ENCODE measurements around the gene SMAP1. TPM values are rescaled to one million over a fixed set of nuclear protein-coding genes. Genes with fewer than 3 reads are reported as not detected.

SMAP1 gene
- total RNA-seq, 1 experiment from 2014 or later: 3.5 TPM

DNA sequence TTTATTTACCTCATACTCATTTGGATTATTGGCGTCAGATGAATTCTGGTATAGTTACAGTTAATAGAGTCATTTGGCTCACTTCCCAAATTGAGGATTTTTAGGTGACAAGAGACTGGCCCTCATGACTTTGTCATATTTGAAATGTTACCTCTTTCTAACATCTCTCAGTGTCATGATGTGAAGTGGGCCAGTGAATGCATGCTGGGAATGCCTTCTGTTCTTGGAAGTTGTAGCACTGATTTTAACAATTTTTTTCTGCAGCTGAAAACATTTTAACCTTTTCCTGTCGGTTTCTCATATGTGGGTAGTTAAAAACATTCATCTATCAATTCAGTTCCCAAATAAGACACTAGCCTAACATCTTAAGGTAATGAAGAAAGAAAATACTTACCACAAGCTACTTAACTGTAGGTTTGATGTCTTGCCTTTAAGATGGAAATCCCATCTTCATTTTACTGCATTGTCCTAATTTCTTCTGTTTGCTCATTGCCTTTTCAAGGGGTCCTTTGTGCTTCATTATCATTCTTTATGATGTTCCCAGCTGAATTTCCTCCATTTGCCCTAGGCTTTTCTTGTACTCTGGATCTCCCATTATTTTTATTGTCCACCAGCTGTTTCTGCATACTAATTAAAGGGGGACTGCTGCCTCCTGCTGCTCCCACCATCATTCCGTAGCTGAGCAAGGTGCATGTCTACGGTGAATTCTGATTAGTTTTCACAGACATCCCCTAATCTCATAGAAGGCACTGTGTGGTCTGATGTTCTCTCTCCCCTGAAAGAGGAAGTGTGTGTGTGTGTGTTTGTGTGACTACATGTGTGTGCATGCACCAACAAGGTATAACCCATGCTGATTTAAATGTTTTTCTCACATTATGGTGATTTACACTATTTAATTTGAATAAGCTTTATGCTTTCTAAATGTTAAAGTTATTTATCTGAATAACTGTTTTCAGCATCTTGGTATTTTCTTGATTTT, 179.7 kb downstream of the SMAP1 start:
- POLR2A ChIA-PET: no interaction called here
- TF ChIP-seq ZNF274 (IDR thresholded peaks at IDR 0.05; ENCODE audit: low read depth, low read length) (no peak), ELF1 (IDR thresholded peaks at IDR 0.05; ENCODE audit: borderline replicate concordance, low read depth) (no peak), SIN3A (IDR thresholded peaks at IDR 0.05; ENCODE audit: low read depth) (no peak), CBX3 (IDR thresholded peaks at IDR 0.05; ENCODE audit: low read depth) (no peak), ZFX (IDR thresholded peaks at IDR 0.05) (no peak), EZH2 (IDR thresholded peaks at IDR 0.05) (no peak), POLR2A (IDR thresholded peaks at IDR 0.05; ENCODE audit: borderline replicate concordance, extremely low read depth, insufficient read depth, insufficient read length) (no peak), CTCF (IDR thresholded peaks at IDR 0.05 in 2 of 3, conservative IDR thresholded peaks at IDR 0.05 in 1 of 3; ENCODE audit: borderline replicate concordance in 1 of 3, insufficient read depth in 1 of 3, low read depth in 2 of 3, low read length in 2 of 3) (no peak), FOSL1 (IDR thresholded peaks at IDR 0.05; ENCODE audit: low read depth) (no peak), TCF7L2 (IDR thresholded peaks at IDR 0.05; ENCODE audit: borderline replicate concordance, extremely low read depth, insufficient read depth, insufficient read length) (no peak), POLR2AphosphoS5 (IDR thresholded peaks at IDR 0.05; ENCODE audit: low read depth, low read length) (no peak), EGR1 (IDR thresholded peaks at IDR 0.05; ENCODE audit: low read depth) (no peak), JUND (IDR thresholded peaks at IDR 0.05) (no peak), YY1 (IDR thresholded peaks at IDR 0.05; ENCODE audit: extremely low read depth, insufficient replicate concordance, low read depth, low read length) (no peak), REST (IDR thresholded peaks at IDR 0.05; ENCODE audit: low read depth) (no peak), CEBPB (IDR thresholded peaks at IDR 0.05; ENCODE audit: low read depth) (no peak), SRF (IDR thresholded peaks at IDR 0.05; ENCODE audit: low read depth) (no peak)
- CTCF ChIA-PET: no interaction called here
- intact Hi-C loops (cut with micrococcal nuclease): no loop called here
- H3K79me2 ChIP-seq (ENCODE audit: insufficient read depth, low read length): no peaks in the 10 kb centered on the region
- H3K9me3 ChIP-seq (ENCODE audit: control insufficient read depth in 1 of 2, insufficient read depth in 1 of 2, low read depth in 1 of 2, low read length in 2 of 2): no peaks in the 10 kb centered on the region
- no peak overlapping the region for H2AFZ ChIP-seq (ENCODE audit: low read depth, low read length, poor library complexity, severe bottlenecking)
- H3K9ac ChIP-seq (ENCODE audit: low read length): no peak overlapping the region
- DNase-seq (ENCODE audit: low read depth, low spot score) (no peak), ATAC-seq (no peak)
- RAD21 ChIA-PET (ENCODE audit: low non-redundant PET in 1 of 2, low total read pairs in 2 of 2, uncharacterized antibody in 2 of 2, unreplicated experiment in 2 of 2): no interaction called here
- no peaks in the 10 kb centered on the region for H3K27me3 ChIP-seq (ENCODE audit: insufficient read depth, low read length)
- no peaks in the 10 kb centered on the region for H3K4me1 ChIP-seq (ENCODE audit: control insufficient read depth in 1 of 2, insufficient read depth in 2 of 2, low read length in 2 of 2)
- no peak overlapping the region for H3K4me2 ChIP-seq (ENCODE audit: low read length)
- H3K36me3 ChIP-seq (ENCODE audit: control insufficient read depth in 1 of 2, insufficient read depth in 2 of 2, low read length in 2 of 2): no peaks in the 10 kb centered on the region
- BruUV-seq (replicated peaks): no TSS peak
- no peaks in the 10 kb centered on the region for H3K9me2 ChIP-seq (ENCODE audit: insufficient read depth)
- H4K20me1 ChIP-seq (ENCODE audit: insufficient read depth): no peaks in the 10 kb centered on the region
- H3K4me3 ChIP-seq (replicated peaks in 1 of 2; ENCODE audit: low read depth in 1 of 2, low read length in 2 of 2): no peak overlapping the region
- no peak overlapping the region for H3K27ac ChIP-seq (ENCODE audit: low read depth, low read length)
